ENCODE measurements around the gene SLC7A10.

GRCh38 chr19:33269016-33269415, 43.4 kb upstream of the SLC7A10 start:
- TF ChIP-seq CTCF (IDR thresholded peaks at IDR 0.05; ENCODE audit: poor library complexity, severe bottlenecking) = no peak
- no peak for TF ChIP-seq SMC3 (conservative IDR thresholded peaks at IDR 0.05; ENCODE audit: poor library complexity)
- no peak for TF ChIP-seq EP300 (conservative IDR thresholded peaks at IDR 0.05; ENCODE audit: poor library complexity, severe bottlenecking)
- TF ChIP-seq EZH2 (IDR thresholded peaks at IDR 0.05; ENCODE audit: borderline replicate concordance, insufficient read depth, low read length, poor library complexity, severe bottlenecking) = no peak
- no peak for TF ChIP-seq POLR2AphosphoS5 (IDR thresholded peaks at IDR 0.05)
- no peak for TF ChIP-seq TAF1 (IDR thresholded peaks at IDR 0.05; ENCODE audit: low read depth)
- no peak for TF ChIP-seq REST (IDR thresholded peaks at IDR 0.05; ENCODE audit: borderline replicate concordance)
- TF ChIP-seq MXI1 (conservative IDR thresholded peaks at IDR 0.05; ENCODE audit: poor library complexity, severe bottlenecking) = no peak
- no peak for TF ChIP-seq RAD21 (conservative IDR thresholded peaks at IDR 0.05)

All from neural cell (in vitro differentiated cells).